Parathyroid adenoma (tissue), 2 donors: Measurements from ENCODE around the gene SPRR5.

Source experiments
- H2AFZ ChIP-seq: fragments of 300-600 bp; sonication (generic); one replicate; pipeline ENCODE4 v1.7.0; 2017; ENCODE audit warnings: antibody characterized with exemption, mild to moderate bottlenecking
- H3K27ac ChIP-seq: fragments of 300-600 bp; sonication (generic); one replicate; pipeline ENCODE4 v1.7.0; 2017
- H3K27me3 ChIP-seq: fragments of 300-600 bp; sonication (generic); one replicate; pipeline ENCODE4 v1.7.0; 2017; ENCODE audit warnings: low read length; ENCODE audit not compliant: control insufficient read depth, insufficient read depth
- H3K36me3 ChIP-seq: fragments of 300-600 bp; sonication (generic); one replicate; pipeline ENCODE4 v1.7.0; 2017; ENCODE audit warnings: low read length; ENCODE audit not compliant: control insufficient read depth, insufficient read depth
- H3K4me1 ChIP-seq: fragments of 300-600 bp; sonication (generic); one replicate; pipeline ENCODE4 v1.7.0; 2017; ENCODE audit warnings: control low read depth
- H3K4me2 ChIP-seq: fragments of 300-600 bp; sonication (generic); one replicate; pipeline ENCODE4 v1.7.0; 2017; ENCODE audit warnings: low read length
- H3K4me3 ChIP-seq: fragments of 300-600 bp; sonication (generic); one replicate; pipeline ENCODE4 v1.7.0; 2017; ENCODE audit warnings: low read depth, low read length
- H3K79me2 ChIP-seq: fragments of 300-600 bp; sonication (generic); one replicate; pipeline ENCODE4 v1.7.0; 2017; ENCODE audit warnings: control low read depth
- H3K9ac ChIP-seq: fragments of 300-600 bp; sonication (generic); one replicate; pipeline ENCODE4 v1.7.0; 2017; ENCODE audit warnings: mild to moderate bottlenecking
- H3K9me3 ChIP-seq: fragments of 300-600 bp; sonication (generic); one replicate; pipeline ENCODE4 v1.7.0; 2017; ENCODE audit warnings: low read length; ENCODE audit not compliant: control insufficient read depth
- TF ChIP-seq, protein P1 (sequence below): fragments of 300-600 bp; sonication (generic); IDR thresholded peaks from one replicate; pipeline ENCODE4 v1.7.0; 2017; ENCODE audit warnings: antibody characterized with exemption, mild to moderate bottlenecking
- donor health status: primary hyperparathyroidism.

Gene SPRR5

DNA sequence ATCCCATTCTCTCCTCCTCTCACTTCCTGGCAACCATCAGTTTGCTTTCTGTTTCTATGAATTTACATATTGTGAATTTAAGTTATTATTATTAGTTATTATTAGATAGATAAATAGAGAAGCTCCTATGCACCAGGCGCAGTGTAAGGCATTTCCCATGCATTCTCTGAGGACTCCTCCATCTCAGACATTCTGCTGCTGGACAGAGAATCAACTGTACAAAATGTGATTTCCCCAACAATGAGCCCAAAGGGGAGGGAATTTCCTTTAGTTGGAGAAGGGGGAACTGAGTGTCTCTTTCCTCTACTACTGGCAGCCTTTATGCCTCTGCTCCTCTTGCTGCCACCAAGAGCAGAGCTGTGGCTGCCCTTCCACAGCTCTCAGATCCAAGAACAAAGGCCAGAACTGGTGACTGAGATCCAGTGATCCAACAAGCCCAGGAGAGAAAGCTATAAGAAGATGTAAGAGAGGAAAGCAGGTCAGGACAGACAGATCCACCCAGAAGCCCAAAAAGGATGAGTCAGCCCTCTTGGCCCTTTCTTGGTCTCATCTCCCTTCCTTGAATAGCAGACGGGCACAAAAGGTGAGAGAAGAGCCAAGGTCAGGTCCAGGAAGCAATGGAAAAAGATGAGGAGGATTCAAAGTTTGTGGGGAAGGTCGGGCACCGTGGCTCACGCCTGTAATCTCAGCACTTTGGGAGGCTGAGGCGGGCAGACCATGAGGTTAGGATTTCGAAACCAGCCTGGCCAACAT lies 42.1 kb upstream of the SPRR5 start:
- H3K9me3 ChIP-seq, result no peaks in the 10 kb centered on the region
- no peaks in the 10 kb centered on the region for H3K4me1 ChIP-seq
- H3K36me3 ChIP-seq, result no peaks in the 10 kb centered on the region
- H3K27me3 ChIP-seq, result no peaks in the 10 kb centered on the region
- no peak overlapping the region for H3K9ac ChIP-seq
- H3K27ac ChIP-seq, result no peak overlapping the region
- no peaks in the 10 kb centered on the region for H3K79me2 ChIP-seq
- no peak overlapping the region for H3K4me2 ChIP-seq
- no peak overlapping the region for H3K4me3 ChIP-seq
- no peak overlapping the region for H2AFZ ChIP-seq
- TF ChIP-seq, protein P1, sequence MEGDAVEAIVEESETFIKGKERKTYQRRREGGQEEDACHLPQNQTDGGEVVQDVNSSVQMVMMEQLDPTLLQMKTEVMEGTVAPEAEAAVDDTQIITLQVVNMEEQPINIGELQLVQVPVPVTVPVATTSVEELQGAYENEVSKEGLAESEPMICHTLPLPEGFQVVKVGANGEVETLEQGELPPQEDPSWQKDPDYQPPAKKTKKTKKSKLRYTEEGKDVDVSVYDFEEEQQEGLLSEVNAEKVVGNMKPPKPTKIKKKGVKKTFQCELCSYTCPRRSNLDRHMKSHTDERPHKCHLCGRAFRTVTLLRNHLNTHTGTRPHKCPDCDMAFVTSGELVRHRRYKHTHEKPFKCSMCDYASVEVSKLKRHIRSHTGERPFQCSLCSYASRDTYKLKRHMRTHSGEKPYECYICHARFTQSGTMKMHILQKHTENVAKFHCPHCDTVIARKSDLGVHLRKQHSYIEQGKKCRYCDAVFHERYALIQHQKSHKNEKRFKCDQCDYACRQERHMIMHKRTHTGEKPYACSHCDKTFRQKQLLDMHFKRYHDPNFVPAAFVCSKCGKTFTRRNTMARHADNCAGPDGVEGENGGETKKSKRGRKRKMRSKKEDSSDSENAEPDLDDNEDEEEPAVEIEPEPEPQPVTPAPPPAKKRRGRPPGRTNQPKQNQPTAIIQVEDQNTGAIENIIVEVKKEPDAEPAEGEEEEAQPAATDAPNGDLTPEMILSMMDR, result no peak

DNA sequence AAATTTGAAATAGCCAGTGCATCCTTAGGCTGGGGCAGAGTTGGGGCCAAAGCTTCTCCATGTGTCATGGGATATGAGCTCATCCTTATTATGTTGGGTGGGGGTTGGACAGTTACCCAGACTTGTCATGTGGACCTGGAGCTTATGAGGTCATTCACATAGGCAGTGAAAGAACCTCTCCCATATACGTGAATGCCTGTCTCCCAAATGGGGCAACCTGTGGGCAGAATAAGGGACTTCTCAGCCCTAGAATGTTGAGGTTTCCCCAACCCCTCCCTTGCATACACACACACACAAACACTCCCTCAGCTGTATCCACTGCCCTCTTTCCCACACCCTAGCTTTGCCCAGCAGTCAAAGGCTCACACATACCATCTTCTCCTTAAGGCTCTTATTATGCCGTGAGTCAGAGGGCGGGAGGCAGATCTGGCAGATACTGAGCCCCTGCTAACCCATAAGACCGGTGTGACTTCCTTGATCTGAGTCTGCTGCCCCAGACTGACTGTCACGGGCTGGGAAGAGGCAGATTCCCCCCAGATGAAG lies 40.9 kb upstream of the SPRR5 start:
- Histone ChIP-seq H3K79me2 (no peaks in the 10 kb centered on the region), H2AFZ (no peak overlapping the region), H3K9ac (no peak overlapping the region), H3K4me1 (no peaks in the 10 kb centered on the region), H3K27ac (no peak overlapping the region), H3K36me3 (no peaks in the 10 kb centered on the region), H3K4me2 (no peak overlapping the region), H3K27me3 (no peaks in the 10 kb centered on the region), H3K4me3 (no peak overlapping the region), H3K9me3 (no peaks in the 10 kb centered on the region)
- TF ChIP-seq, protein P1, result no peak

DNA sequence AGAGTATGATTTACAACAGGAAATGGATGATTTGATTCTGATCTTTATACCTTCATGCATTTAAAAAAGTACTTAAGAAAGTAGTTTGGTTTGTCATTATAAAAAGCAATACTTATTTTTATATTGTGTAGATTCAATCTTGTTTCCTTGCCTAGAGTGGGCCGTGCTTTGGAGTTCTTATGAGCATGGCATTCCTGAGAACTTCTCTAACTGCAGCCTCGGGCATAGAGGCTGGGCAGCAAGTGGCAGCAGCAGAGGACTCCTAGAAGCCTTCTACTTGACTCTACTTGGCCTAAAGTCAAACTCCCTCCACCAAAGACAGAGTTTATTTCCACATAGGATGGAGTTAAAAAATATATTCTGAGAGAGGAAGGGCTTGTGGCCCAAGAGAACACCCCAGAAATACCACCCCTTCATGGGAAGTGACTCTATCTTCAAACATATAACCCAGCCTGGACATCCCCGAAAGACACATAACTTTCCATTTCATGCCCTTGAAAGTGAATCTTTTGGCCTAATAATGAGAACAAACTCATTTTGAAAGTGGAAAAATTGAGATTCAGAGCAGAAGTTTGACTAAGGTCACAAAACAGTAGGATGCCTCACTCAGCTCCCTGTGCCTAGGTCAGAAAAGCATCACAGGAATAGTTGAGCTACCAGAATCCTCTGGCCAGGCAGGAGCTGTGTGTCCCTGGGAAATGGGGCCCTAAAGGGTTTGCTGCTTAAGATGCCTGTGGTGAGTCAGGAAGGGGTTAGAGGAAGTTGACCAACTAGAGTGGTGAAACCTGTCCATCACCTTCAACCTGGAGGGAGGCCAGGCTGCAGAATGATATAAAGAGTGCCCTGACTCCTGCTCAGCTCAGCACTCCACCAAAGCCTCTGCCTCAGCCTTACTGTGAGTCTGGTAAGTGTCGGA lies 39.1 kb upstream of the SPRR5 start, which contains the start of gene IVL:
TSS of gene IVL (plus strand) at position 861 of the 916 bp plus-strand sequence. CDS start 1,252 bp downstream, outside the sequence.
- Histone ChIP-seq H3K27ac (no peak within 1 kb of the TSS), H3K4me2 (no peak within 1 kb of the TSS), H3K79me2 (no peaks in the 10 kb centered on the region), H3K9ac (no peak within 1 kb of the TSS), H3K27me3 (no peaks in the 10 kb centered on the region), H3K4me1 (no peaks in the 10 kb centered on the region), H3K9me3 (no peaks in the 10 kb centered on the region), H2AFZ (no peak within 1 kb of the TSS), H3K4me3 (no peak within 1 kb of the TSS), H3K36me3 (no peaks in the 10 kb centered on the region)
- TF ChIP-seq, protein P1, result no peak

DNA sequence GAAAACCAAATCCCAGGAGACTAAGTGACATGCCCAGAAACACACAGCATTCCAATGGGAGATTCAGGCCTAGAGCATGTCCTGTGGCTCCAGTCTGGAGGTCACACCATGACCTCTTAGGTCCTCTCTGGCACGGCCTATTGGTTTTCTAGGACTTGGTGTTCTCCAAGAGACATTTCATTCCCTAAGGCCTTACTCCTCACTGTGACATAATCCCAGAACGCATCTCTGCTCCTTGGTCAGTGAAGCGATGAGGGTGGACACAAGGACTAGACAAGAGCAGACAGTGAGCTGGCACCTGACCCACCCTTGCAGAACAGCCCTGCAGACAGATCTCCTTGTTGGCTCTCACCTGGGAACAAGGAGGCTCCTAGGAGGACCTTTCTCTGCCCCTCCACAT lies 37.8 kb upstream of the SPRR5 start:
- H3K9me3 ChIP-seq, result no peaks in the 10 kb centered on the region
- H3K27me3 ChIP-seq, result no peaks in the 10 kb centered on the region
- no peaks in the 10 kb centered on the region for H3K36me3 ChIP-seq
- no peak overlapping the region for H2AFZ ChIP-seq
- no peaks in the 10 kb centered on the region for H3K79me2 ChIP-seq
- no peak overlapping the region for H3K4me3 ChIP-seq
- H3K9ac ChIP-seq, result no peak overlapping the region
- H3K4me2 ChIP-seq, result no peak overlapping the region
- H3K27ac ChIP-seq, result no peak overlapping the region
- H3K4me1 ChIP-seq, result no peaks in the 10 kb centered on the region
- TF ChIP-seq, protein P1, result no peak
